GM21526 (cell line): ENCODE measurements around the gene TMEM165.

ENCODE experiments used
- ATAC-seq: cut with Tn5 transposase; IDR thresholded peaks from one replicate; pipeline ENCODE4 v1.9.1; 2021; ENCODE audit warnings: moderate library complexity; ENCODE audit not compliant: unreplicated experiment, low FRiP score

Gene TMEM165

GRCh38 chr4:55366621-55367020 is 29.1 kb upstream of the TMEM165 start:
- no peak for ATAC-seq

GRCh38 chr4:55367084-55367722 is 28.6 kb upstream of the TMEM165 start:
- no peak for ATAC-seq

- no peak for ATAC-seq
These were observed 25.8 kb upstream of the TMEM165 start for GRCh38 chr4:55369968-55370367.

- no peak for ATAC-seq
These were observed 23.5 kb upstream of the TMEM165 start for GRCh38 chr4:55372259-55372658.

- no peak for ATAC-seq
These were observed 22.3 kb upstream of the TMEM165 start for GRCh38 chr4:55373461-55373860.

- ATAC-seq: no peak
These were observed 19.1 kb upstream of the TMEM165 start for GRCh38 chr4:55376698-55377097.

GRCh38 chr4:55378617-55379467 is 16.9 kb upstream of the TMEM165 start:
- ATAC-seq: no peak

GRCh38 chr4:55380576-55380975 is 15.2 kb upstream of the TMEM165 start:
- no peak for ATAC-seq

GRCh38 chr4:55381502-55381901 is 14.3 kb upstream of the TMEM165 start:
- no peak for ATAC-seq

- no peak for ATAC-seq
These were observed 13.2 kb upstream of the TMEM165 start for GRCh38 chr4:55382488-55383003.

- ATAC-seq: no peak
These were observed 10.5 kb upstream of the TMEM165 start for GRCh38 chr4:55385201-55385649.

- no peak for ATAC-seq
These were observed 9.7 kb upstream of the TMEM165 start for GRCh38 chr4:55386073-55386472.

GRCh38 chr4:55386840-55387239 is 8.9 kb upstream of the TMEM165 start:
- no peak for ATAC-seq

- no peak for ATAC-seq
These were observed 2.1 kb upstream of the TMEM165 start for GRCh38 chr4:55393461-55394320.

- peak; percentile 1 for ATAC-seq
These were observed 584 bp upstream of the TMEM165 start for GRCh38 chr4:55395218-55395528.

- peak; percentile 25 for ATAC-seq
These were observed 760 bp downstream of the TMEM165 start for GRCh38 chr4:55396308-55397125.

- no peak for ATAC-seq
These were observed 1.3 kb downstream of the TMEM165 start for GRCh38 chr4:55397126-55397436.

- ATAC-seq: no peak
These were observed 2.0 kb downstream of the TMEM165 start for GRCh38 chr4:55397520-55398321.

- ATAC-seq: no peak
These were observed 2.7 kb downstream of the TMEM165 start for GRCh38 chr4:55398461-55398860.
